ENCODE data around the gene MNAT1. TPM values are rescaled to one million over a fixed set of nuclear protein-coding genes. Genes with fewer than 3 reads are reported as not detected.
"Not testable (repeated sequence)": the region's sequence is repeated elsewhere in the genome, so short reads cannot be mapped to it uniquely, and the experiment has no call there.

The MNAT1 gene
- polyA plus RNA-seq, 3 donors: 4.1 to 5.8 (median 4.5) TPM

GRCh38 chr14:60780558-60780957 is 46.0 kb downstream of the MNAT1 start:
- H3K4me3 ChIP-seq (replicated peaks in 1 of 3; ENCODE audit: low read depth in 2 of 3, low read length in 3 of 3); H3K9me3 Mint-ChIP-seq; H3K4me2 ChIP-seq (replicated peaks; ENCODE audit: extremely low read depth, low read length, poor library complexity, severe bottlenecking); H3K9me3 ChIP-seq (replicated peaks in 1 of 2; ENCODE audit: control insufficient read depth in 1 of 2, insufficient read depth in 1 of 2, low read length in 2 of 2); H3K27me3 Mint-ChIP-seq (ENCODE audit: low read depth in 3 of 3); H3K4me3 Mint-ChIP-seq; H3K27ac ChIP-seq (ENCODE audit: low read depth in 1 of 2, low read length in 2 of 2); H3K27me3 ChIP-seq (ENCODE audit: control insufficient read depth in 2 of 2, insufficient read depth in 2 of 2, low read length in 2 of 2); intact Hi-C loops (cut with micrococcal nuclease); H3K4me1 Mint-ChIP-seq; H4K20me1 ChIP-seq (ENCODE audit: insufficient read depth, low read length); DNase-seq; H3K36me3 Mint-ChIP-seq; H3K9ac ChIP-seq (ENCODE audit: insufficient read depth, low read length, poor library complexity, severe bottlenecking); H3K27ac Mint-ChIP-seq; H3K4me1 ChIP-seq (ENCODE audit: control insufficient read depth in 1 of 2, insufficient read depth in 2 of 2, low read length in 2 of 2); H3K36me3 ChIP-seq (replicated peaks in 1 of 2; ENCODE audit: control insufficient read depth in 1 of 2, insufficient read depth in 2 of 2, low read length in 2 of 2); H3K79me2 ChIP-seq (ENCODE audit: insufficient read depth, low read length); H2AFZ ChIP-seq (ENCODE audit: insufficient read depth, low read depth, low read length, poor library complexity, severe bottlenecking): not testable (repeated sequence)

- H3K4me1 ChIP-seq (ENCODE audit: control insufficient read depth in 1 of 2, insufficient read depth in 2 of 2, low read length in 2 of 2): no peaks in the 10 kb centered on the region
- H3K4me3 ChIP-seq (replicated peaks in 1 of 3; ENCODE audit: low read depth in 2 of 3, low read length in 3 of 3): no peak overlapping the region
- no peak overlapping the region for H3K9ac ChIP-seq (ENCODE audit: insufficient read depth, low read length, poor library complexity, severe bottlenecking)
- Mint-ChIP-seq H3K36me3 (peaks cover 3 to 7% of the 10 kb centered on the region in 2 donors), H3K4me3 (no peak overlapping the region), H3K4me1 (no peaks in the 10 kb centered on the region), H3K27ac (no peak overlapping the region), H3K27me3 (ENCODE audit: low read depth in 3 of 3) (no peaks in the 10 kb centered on the region), H3K9me3 (peaks cover 0 to 8% (median 0%) of the 10 kb centered on the region in 7 donors)
- no peak overlapping the region for H2AFZ ChIP-seq (ENCODE audit: insufficient read depth, low read depth, low read length, poor library complexity, severe bottlenecking)
- intact Hi-C loops (cut with micrococcal nuclease): no loop called here
- WGBS (ENCODE audit: insufficient coverage): 100% methylated on average over 1 of the region's 3 CpGs
- no peaks in the 10 kb centered on the region for H3K36me3 ChIP-seq (replicated peaks in 1 of 2; ENCODE audit: control insufficient read depth in 1 of 2, insufficient read depth in 2 of 2, low read length in 2 of 2)
- H3K27me3 ChIP-seq (ENCODE audit: control insufficient read depth in 2 of 2, insufficient read depth in 2 of 2, low read length in 2 of 2): no peaks in the 10 kb centered on the region
- no peaks in the 10 kb centered on the region for H4K20me1 ChIP-seq (ENCODE audit: insufficient read depth, low read length)
- H3K4me2 ChIP-seq (replicated peaks; ENCODE audit: extremely low read depth, low read length, poor library complexity, severe bottlenecking): no peak overlapping the region
- TF ChIP-seq CTCF (IDR thresholded peaks at IDR 0.05): no peak
- DNase-seq: no peak
- no peaks in the 10 kb centered on the region for H3K9me3 ChIP-seq (replicated peaks in 1 of 2; ENCODE audit: control insufficient read depth in 1 of 2, insufficient read depth in 1 of 2, low read length in 2 of 2)
- no peaks in the 10 kb centered on the region for H3K79me2 ChIP-seq (ENCODE audit: insufficient read depth, low read length)
- H3K27ac ChIP-seq (ENCODE audit: low read depth in 1 of 2, low read length in 2 of 2): no peak overlapping the region
These were observed 52.3 kb downstream of the MNAT1 start for GRCh38 chr14:60786905-60787304.

All from CD14-positive monocyte (primary cell).